Progenitor cell of endocrine pancreas (in vitro differentiated cells): ENCODE data around the gene MLPH. TPM values are rescaled to one million over a fixed set of nuclear protein-coding genes. Genes with fewer than 3 reads are reported as not detected.

Source experiments
- DNase-seq: peaks from one replicate; pipeline ENCODE4 v3.0.0; 2021; ENCODE audit warnings: low spot score; ENCODE audit not compliant: unreplicated experiment
- H3K27ac Mint-ChIP-seq: 2 replicates; pipeline ENCODE4 v1.8.0; 2021; ENCODE audit warnings: mild to moderate bottlenecking, moderate library complexity, mixed read lengths
- H3K27me3 Mint-ChIP-seq: 2 replicates; pipeline ENCODE4 v1.8.0; 2021; ENCODE audit warnings: mixed read lengths
- H3K36me3 Mint-ChIP-seq: 2 replicates; pipeline ENCODE4 v1.8.0; 2022; ENCODE audit warnings: mixed read lengths; ENCODE audit not compliant: insufficient read depth
- H3K4me1 Mint-ChIP-seq: 2 replicates; pipeline ENCODE4 v1.8.0; 2021; ENCODE audit warnings: low read depth, mixed read lengths
- H3K4me3 Mint-ChIP-seq: 2 replicates; pipeline ENCODE4 v1.8.0; 2021; ENCODE audit warnings: low read depth, mild to moderate bottlenecking, moderate library complexity, mixed read lengths
- H3K9me3 Mint-ChIP-seq: 2 replicates; pipeline ENCODE4 v1.8.0; 2021; ENCODE audit warnings: low read depth, mixed read lengths
- CTCF ChIP-seq: fragments of 200-600 bp; sonication (generic); IDR thresholded peaks from one replicate; pipeline ENCODE4 v1.5.0; 2021; ENCODE audit warnings: antibody characterized with exemption, mild to moderate bottlenecking; ENCODE audit not compliant: unreplicated experiment
- microRNA-seq: library from miRNA; unstranded; fragments of <30 nt; microRNA quantifications from one replicate; pipeline ENCODE4 v1.1.0, GENCODE V29; 2020; ENCODE audit warnings: borderline number of aligned reads; ENCODE audit not compliant: unreplicated experiment
- total RNA-seq: library from RNA; stranded (reverse); gene quantifications from 2 replicates; pipeline ENCODE4 v1.2.1, GENCODE V29; 2021

MLPH gene
- total RNA-seq, 1 donor from 2014 or later = 1.2 TPM

- Mint-ChIP-seq H3K4me1 (peaks cover 16% of the 10 kb centered on the region), H3K4me3 (no peak overlapping the region), H3K36me3 (no peaks in the 10 kb centered on the region), H3K27ac (no peak overlapping the region), H3K9me3 (no peaks in the 10 kb centered on the region), H3K27me3 (peaks cover 43% of the 10 kb centered on the region)
- TF ChIP-seq CTCF = no peak
- DNase-seq = no peak
These were observed 117.3 kb downstream of the MLPH start for GRCh38 chr2:237604391-237604790.

Small RNA genes within 50 kb of the gene (microRNA-seq; reads per million reads assigned to microRNA genes)
- not detected for gene MIR6811

Other genes starting within 250 kb of the MLPH start
- 0.82 and 1.0 TPM in 2 replicates for gene COL6A3, start 73.1 kb upstream of the MLPH start, total RNA-seq
- not detected in 2 replicates for gene PRLH, start 79.3 kb downstream of the MLPH start, total RNA-seq
- 49.9 and 52.0 TPM in 2 replicates for gene RAB17, start 103.5 kb downstream of the MLPH start, total RNA-seq
- 68.6 and 71.4 TPM in 2 replicates for gene LRRFIP1, start 140.3 kb downstream of the MLPH start, total RNA-seq